CMK (cell line): Measurements from ENCODE around the gene SEC24C.
"Not testable (repeated sequence)": the region's sequence is repeated elsewhere in the genome, so short reads cannot be mapped to it uniquely, and the experiment has no call there.

ENCODE experiments used
- DNase-seq: peaks from one replicate; pipeline ENCODE4 v3.0.0-alpha.2; 2010; ENCODE audit warnings: low read depth

Gene SEC24C

DNA sequence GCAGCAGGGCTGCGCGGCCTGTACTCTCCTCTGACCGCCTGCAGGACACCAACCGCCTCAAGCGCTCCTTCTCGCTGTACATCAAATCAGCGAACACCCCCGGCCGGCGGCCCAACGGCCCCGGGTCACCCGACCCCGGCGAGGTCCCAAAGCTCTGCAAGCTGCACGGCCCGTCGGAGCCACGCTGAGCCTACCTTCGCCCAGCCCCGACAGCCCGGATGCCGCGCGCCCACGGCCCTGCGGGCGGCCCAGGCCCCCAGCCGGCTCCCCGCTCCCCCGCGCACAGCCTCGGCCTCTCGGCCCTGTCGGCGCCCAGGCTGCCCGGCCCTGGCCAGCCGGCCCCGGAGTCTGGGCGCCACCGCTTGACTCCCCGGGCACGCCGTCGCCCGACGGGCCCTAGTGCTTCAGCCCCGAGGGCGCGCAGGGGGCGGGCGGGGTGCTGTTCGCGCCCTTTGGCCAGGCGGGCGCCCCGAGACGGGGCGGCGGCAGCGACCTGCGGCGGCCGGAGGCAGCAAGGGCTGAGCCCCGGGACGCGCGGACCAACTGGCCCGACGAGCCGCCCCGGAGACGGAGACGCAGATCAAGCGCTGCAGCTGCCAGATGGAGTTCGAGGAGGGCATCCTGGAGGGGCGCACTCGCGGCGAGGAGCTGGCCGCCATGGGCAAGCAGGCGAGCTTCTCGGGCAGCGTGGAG lies 11.1 kb upstream of the SEC24C start:
- no peak for DNase-seq

DNA sequence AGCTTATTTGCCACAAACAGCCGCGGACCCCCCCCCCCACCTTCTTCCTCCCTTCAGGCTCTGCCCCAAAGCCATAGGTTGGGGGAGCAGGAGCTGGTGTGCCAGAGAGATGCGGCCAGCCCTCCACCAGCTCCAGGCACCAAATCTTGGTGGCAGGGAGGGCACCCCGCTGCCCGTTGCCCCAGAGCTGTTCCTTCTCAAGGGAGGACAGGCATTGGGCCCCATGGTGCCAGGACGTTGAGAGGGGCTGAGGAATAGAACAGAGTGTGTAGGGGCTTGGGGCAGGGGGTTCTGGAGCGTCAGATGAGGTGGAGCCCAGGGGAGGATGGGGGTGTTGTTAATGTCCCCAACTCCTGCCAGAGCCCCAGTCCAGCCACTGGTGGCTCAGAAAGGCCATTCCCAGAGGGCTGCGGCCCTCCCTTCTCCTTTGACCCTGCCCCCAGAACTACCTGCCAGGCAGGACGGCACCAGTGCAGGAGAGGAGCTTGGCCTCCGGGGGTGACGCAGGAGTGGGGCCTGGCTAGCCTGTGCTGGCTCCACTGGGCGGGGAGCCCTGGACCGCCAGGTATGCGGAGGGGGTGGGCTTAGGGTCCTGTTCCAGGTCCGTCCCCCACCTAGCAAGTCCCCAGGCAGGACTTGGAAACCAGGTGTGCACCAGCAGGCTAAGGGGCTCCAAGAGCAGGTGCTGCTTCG lies 10.0 kb upstream of the SEC24C start:
- DNase-seq = no peak

DNA sequence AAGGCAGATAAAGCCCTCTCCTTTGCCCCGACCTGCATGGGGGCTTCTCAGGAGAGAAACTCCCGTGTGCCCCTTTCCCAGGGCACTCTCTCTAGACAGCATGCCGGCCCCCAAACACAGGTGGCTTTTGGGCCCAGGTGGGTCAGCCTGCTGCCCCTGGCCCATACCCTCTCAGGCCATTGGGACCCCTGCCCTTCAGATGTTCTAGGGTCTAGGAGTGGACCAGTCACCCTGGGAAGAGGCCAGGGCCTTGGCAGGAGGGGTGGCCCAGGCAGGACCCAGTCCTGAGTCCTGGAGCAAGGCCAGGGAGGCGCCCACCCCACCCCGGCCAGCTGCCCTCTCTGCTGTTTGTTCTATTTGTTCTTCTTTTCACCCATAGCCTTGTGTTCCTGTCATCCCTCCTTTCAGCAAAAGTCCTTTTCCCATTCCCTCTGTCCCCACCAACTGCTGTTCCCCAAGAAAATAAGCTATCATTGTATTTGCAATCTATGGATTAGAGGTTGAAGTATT lies 9.3 kb upstream of the SEC24C start:
- DNase-seq = no peak

DNA sequence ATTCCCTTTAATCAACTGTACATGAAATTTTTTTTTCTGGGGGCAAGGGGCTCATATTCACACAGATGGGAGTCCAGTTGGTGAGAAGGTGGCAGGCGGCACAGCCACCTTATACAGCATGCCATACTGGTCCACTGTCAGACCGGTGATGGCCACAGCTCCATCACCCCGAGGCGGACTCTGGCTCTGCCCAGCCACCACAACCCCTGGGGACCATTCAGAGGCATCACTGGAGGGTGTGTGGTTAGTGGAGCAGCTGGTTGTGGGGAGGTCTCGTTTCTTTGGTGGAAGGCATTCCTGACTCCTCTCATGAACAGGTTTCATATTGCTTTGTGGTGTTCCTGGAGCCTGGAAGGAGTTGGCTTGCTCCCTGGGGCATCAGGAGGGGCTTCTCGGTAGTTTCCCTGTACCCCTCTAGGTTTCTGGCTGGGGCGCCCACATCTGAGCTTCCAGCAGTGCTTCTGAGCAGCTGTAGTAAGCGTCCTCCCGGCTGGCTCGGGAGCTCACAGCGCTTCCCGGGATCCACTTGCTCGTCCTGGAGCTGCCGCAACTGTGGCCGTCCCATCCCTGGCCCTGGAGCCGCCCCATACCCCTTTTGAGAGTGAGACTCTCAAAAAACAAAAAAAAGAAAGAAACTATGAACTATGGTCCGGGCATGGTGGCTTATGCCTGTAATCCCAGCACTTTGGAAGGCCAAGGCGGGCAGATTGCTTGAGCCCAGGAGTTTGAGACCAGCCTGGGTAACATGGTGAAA lies 3.5 kb upstream of the SEC24C start:
- DNase-seq = not testable (repeated sequence)

DNA sequence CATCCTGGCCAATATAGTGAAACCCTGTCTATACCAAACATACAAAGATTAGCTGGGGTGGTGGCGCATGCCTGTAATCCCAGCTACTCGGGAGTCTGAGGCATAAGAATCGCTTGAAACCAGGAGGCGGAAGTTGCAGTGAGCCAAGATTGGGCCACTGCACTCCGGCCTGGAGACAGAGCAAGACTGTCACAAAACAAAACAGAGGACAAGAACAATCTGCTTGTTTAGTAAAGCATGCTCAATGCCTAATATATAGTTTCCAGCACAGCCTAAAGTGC lies 1.8 kb upstream of the SEC24C start:
- no peak for DNase-seq

- no peak for DNase-seq
Measured at GRCh38 chr10:73743327-73743904, 756 bp upstream of the SEC24C start.

- peak; percentile 25 for DNase-seq
Measured at GRCh38 chr10:73744664-73744975, 448 bp downstream of the SEC24C start.

DNA sequence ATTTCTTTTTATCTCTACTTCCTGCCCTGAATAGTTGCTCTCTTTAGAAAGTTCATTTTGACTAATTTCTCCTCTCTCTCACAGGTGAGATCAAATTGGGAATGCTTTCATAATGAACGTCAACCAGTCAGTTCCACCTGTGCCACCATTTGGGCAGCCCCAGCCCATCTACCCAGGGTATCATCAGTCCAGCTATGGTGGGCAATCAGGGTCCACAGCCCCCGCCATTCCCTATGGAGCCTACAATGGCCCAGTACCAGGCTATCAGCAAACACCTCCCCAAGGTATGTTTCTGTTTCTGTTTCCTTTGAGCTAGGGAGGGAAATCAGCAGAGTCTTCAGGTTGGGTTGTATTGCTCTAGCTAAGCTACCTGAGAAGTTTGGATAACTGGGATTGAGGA lies 2.5 kb downstream of the SEC24C start:
- DNase-seq = no peak

DNA sequence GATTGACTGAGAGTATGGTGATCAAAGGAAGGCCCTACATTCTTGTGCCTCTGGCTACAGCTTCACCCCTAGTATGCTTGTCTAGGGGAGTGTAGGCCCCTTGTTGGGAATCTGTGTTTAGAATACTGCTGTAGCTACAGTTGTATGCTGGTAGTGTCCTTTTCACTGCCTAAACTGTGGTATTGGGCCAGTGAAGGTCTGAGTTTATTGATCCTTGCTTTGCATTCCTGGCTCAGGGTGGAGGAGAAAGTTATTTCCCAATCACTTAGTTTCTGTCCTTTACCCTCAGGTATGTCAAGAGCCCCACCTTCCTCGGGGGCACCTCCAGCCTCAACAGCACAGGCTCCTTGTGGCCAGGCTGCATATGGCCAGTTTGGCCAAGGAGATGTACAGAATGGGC lies 6.6 kb downstream of the SEC24C start:
- no peak for DNase-seq

DNA sequence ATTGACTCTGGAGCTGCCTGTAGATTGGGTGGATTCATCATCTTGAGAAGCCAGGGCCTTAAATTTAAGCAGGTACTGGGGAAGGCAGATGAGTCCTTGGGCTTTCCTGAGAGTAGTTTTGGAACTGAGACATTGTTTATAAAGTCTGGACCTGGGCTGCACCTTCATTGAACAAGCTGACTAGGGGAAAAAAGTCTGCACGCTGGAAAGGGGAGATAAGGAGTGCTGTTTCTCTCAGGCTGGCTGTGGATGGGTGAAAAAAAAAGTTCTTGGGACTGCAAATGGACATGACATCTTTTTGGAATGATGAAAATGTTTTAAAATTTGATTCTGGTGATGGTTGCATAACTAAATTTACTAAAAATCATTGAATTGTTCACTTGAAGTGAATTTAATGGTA lies 12.0 kb downstream of the SEC24C start:
- no peak for DNase-seq

DNA sequence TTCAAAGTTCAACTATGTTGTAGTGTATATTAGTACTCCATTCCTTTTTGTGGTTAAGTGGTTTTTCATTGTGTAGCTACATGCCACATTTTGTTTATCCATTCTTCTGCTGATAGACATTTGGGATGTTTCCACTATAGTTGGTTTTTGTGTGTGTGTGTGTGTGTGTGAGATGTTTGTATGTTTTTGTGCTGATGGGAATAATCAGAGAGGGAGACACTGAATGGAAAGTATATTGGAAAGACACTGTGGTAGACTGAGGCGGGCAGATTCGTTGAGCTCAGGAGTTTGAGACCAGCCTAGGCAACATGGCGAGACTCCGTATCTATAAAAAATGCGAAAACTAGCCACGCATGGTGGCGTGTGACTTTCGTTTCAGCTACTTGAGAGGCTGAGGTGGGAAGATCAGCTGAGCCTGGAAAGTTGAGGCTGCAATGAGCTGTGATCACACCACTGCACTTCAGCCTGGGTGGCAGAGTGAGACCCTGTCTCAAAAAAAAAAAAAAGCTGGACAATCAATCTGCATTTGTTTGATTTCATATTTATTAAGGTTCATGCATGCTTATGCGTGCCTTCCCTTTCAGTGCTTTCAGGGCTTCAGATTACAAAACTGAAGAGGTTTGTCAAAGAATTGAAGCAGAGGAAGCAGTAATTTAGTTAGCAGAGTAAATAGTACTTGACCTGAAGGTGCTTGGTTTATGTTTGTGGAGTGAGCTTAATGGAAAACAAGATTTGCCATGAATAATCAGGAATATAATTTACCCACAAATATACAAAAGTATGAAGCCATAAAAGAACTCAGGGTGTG lies 14.7 kb downstream of the SEC24C start:
- no peak for DNase-seq

GRCh38 chr10:73759512-73760115 lies 15.4 kb downstream of the SEC24C start:
- no peak for DNase-seq

- no peak for DNase-seq
Measured at GRCh38 chr10:73761781-73762180, 17.6 kb downstream of the SEC24C start.

DNA sequence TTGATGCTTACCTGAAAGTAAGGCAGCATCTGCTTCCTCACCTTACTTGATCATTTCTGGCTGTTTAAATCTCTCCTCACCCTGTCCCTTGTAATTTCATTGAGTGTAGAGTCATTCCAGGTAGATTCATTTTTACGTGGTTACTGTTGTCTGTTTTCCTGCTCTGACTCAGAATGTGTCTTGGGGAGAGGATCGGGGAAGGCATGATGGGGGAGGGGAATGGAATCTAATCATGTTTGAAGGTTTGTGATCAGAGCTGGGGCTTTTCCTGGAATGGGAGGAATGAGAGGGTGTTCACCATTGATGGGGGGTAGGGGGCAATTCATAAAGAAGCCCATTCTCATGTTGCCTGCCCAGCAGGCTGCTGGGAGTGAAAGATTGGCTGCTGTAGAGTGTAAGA lies 18.7 kb downstream of the SEC24C start:
- DNase-seq = no peak

DNA sequence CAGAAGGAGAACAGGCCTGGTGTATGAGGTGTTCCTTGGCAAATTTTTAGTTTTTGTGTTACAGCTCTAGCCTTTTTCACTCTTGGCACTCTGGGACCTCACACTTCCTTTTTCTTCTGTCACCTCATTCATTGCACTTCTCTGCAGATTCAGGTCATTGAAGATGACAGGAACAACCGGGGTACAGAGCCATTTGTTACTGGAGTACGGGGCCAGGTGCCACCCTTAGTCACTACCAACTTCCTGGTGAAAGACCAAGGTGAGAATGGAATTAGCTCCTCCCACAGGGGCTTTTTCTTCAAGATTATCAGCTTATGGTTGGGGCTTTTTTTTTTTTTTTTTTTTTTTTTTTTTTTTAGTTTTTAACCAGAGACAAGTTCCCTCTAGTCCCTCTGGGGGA lies 19.2 kb downstream of the SEC24C start:
- DNase-seq = no peak

GRCh38 chr10:73765066-73765465 lies 20.9 kb downstream of the SEC24C start:
- DNase-seq = no peak

GRCh38 chr10:73768881-73769280 lies 24.7 kb downstream of the SEC24C start:
- no peak for DNase-seq

- DNase-seq = no peak
Measured at GRCh38 chr10:73769396-73769795, 25.2 kb downstream of the SEC24C start.

DNA sequence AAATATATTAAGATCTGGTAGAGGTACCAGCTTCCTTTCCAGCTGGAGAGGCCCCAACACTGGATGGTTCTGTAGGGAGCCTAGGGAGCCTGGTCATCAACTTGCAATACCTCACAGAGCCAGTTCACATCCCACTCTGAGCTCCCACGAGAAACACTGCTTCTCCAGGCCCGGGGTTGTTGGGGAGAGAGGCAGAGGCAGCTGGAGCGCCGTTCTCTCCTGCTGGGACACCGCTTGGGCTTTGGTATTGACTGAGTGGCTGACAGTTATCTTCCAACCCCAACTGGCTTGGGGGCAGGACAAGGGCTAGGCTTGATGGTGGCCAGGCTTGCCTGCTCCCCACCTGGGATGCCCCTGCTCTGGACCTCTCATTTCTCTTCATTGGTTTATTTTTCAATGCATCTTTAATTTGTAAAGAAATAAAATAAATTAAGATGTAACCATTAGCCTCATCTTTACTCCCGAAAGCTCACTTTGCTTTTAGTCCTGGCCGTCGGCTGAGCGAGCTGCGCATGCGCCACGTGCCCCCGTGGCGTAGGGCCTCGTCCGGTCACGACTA lies 27.6 kb downstream of the SEC24C start:
- peak; percentile 63 for DNase-seq

DNA sequence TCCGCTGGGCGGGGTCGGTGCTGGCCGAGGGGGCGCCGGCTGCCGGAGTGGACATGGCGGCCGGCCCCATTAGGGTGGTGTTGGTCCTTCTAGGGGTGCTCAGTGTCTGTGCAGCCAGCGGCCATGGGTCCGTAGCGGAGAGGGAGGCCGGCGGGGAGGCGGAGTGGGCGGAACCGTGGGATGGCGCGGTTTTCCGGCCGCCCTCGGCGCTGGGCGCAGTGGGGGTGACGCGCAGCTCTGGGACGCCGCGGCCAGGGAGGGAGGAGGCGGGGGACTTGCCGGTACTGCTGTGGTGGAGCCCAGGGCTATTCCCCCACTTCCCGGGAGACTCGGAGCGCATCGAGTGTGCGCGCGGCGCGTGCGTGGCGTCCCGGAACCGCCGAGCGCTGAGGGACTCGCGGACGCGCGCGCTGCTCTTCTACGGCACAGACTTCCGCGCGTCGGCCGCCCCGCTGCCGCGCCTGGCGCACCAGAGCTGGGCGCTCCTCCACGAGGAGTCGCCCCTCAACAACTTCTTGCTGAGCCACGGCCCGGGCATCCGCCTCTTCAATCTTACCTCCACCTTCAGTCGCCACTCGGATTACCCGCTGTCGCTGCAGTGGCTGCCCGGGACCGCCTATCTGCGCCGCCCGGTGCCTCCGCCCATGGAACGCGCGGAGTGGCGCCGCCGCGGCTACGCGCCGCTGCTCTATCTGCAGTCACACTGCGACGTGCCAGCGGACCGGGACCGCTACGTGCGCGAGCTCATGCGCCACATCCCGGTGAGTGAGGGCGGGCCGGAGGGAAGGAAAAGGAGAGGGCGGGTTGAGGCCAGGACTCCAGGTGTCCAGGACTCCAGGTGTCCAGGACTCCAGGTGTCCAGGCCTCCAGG lies 28.3 kb downstream of the SEC24C start:
- DNase-seq = peak; percentile 48
